Esophagus squamous epithelium (tissue), 4 donors: ENCODE results near the gene GOLGA2.

Source experiments
- POLR2A ChIP-seq, 4 donors: fragments of 450-650 bp; IDR thresholded peaks; one replicate each; pipeline ENCODE4 v1.6.1; 2017; ENCODE audit warnings: antibody characterized with exemption in 4 of 4, mild to moderate bottlenecking in 4 of 4, moderate library complexity in 3 of 4
- TF ChIP-seq, protein P1 (sequence below), 6 experiments: fragments of 450-650 bp in 4 of 6; fragments of 200-600 bp in 2 of 6; sonication (generic) in 2 of 6; IDR thresholded peaks; one replicate each; pipeline ENCODE4 v1.5.1; 2016 to 2019; ENCODE audit warnings: antibody characterized with exemption in 6 of 6, mild to moderate bottlenecking in 4 of 6, moderate library complexity in 4 of 6

GRCh38 chr9:128242828-128243214 is 33.0 kb downstream of the GOLGA2 start:
- TF ChIP-seq, protein P1, sequence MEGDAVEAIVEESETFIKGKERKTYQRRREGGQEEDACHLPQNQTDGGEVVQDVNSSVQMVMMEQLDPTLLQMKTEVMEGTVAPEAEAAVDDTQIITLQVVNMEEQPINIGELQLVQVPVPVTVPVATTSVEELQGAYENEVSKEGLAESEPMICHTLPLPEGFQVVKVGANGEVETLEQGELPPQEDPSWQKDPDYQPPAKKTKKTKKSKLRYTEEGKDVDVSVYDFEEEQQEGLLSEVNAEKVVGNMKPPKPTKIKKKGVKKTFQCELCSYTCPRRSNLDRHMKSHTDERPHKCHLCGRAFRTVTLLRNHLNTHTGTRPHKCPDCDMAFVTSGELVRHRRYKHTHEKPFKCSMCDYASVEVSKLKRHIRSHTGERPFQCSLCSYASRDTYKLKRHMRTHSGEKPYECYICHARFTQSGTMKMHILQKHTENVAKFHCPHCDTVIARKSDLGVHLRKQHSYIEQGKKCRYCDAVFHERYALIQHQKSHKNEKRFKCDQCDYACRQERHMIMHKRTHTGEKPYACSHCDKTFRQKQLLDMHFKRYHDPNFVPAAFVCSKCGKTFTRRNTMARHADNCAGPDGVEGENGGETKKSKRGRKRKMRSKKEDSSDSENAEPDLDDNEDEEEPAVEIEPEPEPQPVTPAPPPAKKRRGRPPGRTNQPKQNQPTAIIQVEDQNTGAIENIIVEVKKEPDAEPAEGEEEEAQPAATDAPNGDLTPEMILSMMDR (IDR thresholded peaks at IDR 0.05): no peak
- TF ChIP-seq POLR2A (IDR thresholded peaks at IDR 0.05): no peak
